Upper lobe of left lung (tissue), 4 donors: Measurements from ENCODE around the gene ZCCHC7.

Experiments
- CTCF ChIP-seq, 6 experiments: fragments of 450-650 bp in 4 of 6; fragments of 200-600 bp in 2 of 6; sonication (generic) in 2 of 6; IDR thresholded peaks; one replicate each; pipeline ENCODE4 v1.5.1; 2016 to 2019; ENCODE audit warnings: antibody characterized with exemption in 6 of 6
- POLR2A ChIP-seq, 4 donors: fragments of 450-650 bp; IDR thresholded peaks; one replicate each; pipeline ENCODE4 v1.5.1; 2016 to 2017; ENCODE audit warnings: antibody characterized with exemption in 4 of 4, mild to moderate bottlenecking in 2 of 4

DNA sequence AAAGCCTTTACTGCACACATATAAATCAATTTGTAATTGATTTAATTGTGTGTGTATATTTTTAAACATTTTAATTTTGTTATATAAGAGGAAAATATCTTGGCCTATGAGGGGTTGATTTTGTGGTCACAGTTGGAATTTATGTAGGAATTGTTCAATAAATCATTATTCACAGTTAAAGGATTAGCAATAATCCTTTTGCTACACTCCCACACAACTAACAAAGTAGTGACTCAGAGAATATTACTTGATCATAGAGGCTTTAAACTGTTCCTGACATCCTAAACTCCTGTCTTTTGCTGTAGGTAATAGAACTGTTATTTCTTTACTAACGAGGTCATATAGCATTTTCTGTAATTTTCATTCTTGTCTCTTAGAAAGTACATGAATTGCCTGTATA, 95.5 kb downstream of the ZCCHC7 start:
- TF ChIP-seq CTCF (IDR thresholded peaks at IDR 0.05), result no peak
- TF ChIP-seq POLR2A (IDR thresholded peaks at IDR 0.05), result no peak
